ENCODE measurements around the gene NF1. TPM values are rescaled to one million over a fixed set of nuclear protein-coding genes. Genes with fewer than 3 reads are reported as not detected.
"Not testable (repeated sequence)": the region's sequence is repeated elsewhere in the genome, so short reads cannot be mapped to it uniquely, and the experiment has no call there.

Gene NF1
- polyA plus RNA-seq, 4 donors, result 38.3 to 46.2 (median 41.9) TPM

DNA sequence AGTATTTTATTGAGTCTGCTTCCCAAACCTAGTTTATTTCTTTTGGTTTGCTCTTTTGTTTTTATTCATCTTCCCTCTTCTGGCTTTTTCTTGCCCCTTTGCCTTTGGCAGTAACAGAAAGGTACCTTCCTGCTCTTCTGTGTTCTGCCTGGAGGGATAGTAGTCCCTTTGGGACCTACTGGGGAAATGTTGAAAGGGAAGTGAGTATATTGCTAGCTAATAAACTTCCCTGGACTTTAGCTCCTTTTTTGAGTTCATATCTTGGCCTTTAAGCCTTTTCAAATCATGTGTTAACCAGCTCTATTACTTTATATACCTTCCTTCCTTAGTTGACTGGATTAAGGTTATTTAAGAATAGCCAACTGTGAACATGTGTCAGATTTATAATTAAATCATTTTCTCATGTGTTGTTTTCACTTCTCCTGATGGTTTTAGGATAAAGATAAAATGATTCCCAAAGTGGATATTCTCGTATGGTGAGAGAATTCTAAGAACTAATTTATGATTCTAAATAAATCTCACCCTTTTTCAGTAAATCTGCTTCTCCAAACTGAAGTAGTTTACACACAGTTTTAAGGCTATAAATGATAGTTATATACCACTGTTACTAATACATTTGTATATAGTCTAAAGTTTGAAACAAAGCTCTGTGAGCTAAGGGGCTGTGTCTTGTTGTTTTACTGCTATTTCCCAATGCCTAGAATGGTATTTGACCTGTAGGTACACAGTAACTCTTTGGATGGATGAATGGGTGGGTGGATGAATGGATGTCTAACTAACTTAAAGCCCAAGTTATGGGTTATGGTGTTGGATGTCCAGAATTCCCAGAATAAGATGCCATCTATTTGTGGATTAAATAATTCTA, 156.6 kb downstream of the NF1 start:
- DNase-seq (ENCODE audit: low read depth in 4 of 4, low spot score in 3 of 4), result no peak

- DNase-seq (ENCODE audit: low read depth in 4 of 4, low spot score in 3 of 4), result no peak
These were observed 157.2 kb downstream of the NF1 start for GRCh38 chr17:31251970-31252328.

DNA sequence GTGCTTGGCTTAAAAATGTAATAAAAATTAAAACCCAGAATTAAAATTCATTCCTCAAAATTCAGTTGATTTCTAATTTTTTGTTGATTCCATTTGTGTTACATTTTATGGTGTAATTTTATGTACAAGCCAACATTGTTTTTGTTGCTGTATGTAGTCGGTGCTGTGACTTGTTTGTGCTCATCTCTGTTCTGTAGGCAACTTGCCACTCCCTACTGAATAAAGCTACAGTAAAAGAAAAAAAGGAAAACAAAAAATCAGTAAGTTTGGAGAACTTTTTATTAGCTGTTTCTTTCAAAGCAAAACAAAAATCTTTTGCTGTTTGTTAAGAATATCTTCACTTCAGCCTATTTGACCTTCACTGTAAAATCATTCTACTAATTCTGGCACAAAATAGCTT, 158.0 kb downstream of the NF1 start:
- DNase-seq (ENCODE audit: low read depth in 4 of 4, low spot score in 3 of 4), result no peak

DNA sequence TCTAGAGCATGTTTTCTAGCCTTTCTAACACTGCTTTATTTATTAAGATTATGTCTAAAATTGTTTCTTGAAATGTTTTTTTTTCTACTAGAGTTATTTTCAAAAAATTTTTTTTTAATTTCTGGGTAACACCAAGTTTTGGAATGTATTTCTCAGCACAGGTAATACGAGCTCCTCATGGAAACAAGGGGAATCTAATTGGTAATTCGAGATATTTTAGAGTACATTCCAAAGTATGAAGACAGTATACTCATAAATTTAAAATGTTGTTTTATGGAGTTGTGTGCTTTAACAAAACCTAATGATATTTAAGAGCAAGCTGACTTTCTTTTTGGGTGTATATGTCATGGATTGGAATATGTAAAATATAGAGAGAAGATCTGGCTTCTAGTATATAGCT, 159.9 kb downstream of the NF1 start:
- no peak for DNase-seq (ENCODE audit: low read depth in 4 of 4, low spot score in 3 of 4)

DNA sequence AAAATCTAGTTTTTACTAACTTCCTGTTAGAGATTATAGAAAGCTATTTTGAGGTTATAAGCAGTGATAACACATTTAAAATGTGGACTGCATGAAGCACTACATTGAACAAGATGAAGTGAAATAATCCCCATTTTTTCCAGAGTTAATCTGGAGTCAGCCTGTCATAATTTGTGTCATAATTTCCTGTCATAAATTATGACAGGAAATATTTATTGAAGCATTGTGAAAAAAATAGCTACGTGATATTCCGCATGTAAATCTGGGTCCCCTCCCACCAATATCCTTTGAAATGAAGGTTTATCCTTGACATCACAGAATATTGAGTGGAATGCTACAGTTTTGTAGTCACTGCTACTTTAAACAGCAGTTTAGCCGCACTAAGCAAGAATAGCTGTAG, 162.2 kb downstream of the NF1 start:
- DNase-seq (ENCODE audit: low read depth in 4 of 4, low spot score in 3 of 4), result no peak

DNA sequence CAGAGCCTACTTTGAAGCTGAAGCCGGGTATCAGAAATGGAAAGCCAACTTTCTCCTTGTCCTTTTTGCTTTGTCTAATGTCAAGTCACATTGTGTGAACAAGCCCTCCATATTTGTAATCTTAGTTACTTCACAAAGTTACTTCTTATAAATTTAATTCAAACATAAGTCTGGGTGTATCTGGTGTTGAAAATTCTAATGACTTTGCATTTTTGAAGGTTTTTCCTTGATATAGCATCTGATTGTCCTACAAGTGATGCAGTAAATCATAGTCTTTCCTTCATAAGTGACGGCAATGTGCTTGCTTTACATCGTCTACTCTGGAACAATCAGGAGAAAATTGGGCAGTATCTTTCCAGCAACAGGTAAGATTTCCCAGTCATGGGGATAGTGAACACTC, 165.4 kb downstream of the NF1 start:
- DNase-seq (ENCODE audit: low read depth in 4 of 4, low spot score in 3 of 4), result no peak

DNA sequence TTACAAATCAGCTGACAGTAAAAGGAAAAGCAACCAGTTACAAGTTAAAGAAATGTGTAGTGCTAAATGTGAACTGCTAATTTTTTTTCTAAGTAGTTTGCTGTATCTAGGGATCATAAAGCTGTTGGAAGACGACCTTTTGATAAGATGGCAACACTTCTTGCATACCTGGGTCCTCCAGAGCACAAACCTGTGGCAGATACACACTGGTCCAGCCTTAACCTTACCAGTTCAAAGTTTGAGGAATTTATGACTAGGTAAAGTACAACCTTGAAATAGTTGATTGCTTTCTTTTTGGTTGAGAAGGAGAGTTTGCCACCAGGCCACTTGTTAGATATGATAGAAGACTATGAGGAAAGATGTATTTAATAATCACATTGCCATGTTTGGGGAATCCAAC, 166.8 kb downstream of the NF1 start:
- no peak for DNase-seq (ENCODE audit: low read depth in 4 of 4, low spot score in 3 of 4)

DNA sequence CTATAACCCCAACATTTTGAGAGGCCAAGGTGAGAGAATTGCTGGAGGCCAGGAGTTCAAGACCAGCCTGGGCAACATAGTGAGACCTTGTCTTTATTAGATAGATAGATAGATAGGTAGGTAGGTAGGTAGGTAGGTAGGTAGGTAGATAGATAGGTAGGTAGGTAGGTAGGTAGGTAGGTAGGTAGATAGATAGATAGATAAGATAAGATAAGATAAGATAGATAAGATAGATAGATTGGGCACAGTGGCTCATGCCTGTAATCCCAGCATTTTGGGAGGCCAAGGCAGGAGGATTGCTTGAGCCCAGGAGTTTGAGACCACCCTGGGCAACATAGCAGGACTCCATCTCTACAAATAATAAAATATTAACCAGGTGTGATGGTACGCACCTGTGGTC, 168.1 kb downstream of the NF1 start:
- DNase-seq (ENCODE audit: low read depth in 4 of 4, low spot score in 3 of 4), result not testable (repeated sequence)

DNA sequence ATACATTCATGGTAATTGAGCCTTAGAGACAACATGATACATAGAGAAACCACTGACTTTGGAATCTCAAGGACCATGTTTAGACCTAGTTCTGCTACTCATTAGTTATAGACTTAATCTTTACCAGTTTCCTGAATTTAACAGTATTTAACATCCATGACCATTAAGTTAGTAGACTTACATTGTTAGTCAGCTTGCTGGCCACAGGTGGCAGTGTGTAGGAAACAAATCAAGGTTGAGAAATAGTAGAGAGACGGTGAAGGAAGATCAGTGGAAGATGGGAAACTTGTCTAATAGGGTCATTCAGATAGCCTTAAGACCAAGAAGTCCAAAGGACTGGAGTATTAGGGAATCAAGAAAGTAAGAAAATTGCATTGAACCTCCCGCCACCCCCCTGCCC, 171.3 kb downstream of the NF1 start:
- DNase-seq (ENCODE audit: low read depth in 4 of 4, low spot score in 3 of 4), result no peak

DNA sequence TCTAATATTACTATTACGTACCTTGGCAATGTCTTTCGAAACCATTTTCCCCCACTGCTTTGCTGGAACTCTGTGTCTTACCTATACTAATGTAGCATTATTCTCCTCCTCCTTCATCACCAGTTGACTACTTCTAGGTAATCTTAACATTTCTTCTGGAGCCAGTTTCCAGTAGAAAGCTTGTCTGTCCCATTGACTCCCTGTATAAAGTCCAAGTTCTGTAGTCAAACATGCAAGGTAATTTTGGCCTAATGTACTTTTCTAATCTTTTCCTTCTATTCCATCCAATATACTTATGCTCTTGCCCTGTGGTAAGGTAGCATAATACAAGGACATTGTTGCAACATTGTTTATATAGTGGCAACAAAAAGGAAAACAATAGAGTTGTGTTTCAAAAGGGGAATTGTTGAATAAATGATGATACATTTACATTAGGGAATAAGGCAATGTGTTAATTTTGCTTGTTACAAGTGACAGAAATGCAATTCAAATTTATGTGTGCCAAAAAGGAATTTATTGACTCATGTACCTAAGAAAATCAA, 174.3 kb downstream of the NF1 start:
- no peak for DNase-seq (ENCODE audit: low read depth in 4 of 4, low spot score in 3 of 4)

DNA sequence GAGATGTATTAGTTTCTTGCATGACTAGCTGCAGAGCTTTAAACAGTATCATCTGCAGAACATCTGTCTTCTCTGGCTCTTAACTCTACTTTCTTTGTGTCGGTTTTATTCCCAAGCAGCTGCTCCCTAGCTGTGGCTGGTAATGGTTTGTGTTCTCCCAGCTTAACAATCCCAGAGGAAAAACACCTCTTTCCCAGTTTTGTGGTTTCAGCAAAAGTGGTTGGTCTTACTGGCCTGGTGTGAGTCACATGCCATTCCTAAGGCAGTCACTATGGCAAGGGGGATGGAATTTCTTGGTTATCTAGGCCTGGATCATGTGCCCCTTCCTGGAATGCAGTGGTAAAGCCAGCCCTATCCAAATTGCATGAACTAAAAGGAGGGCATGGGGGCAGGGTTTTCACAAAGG, 174.8 kb downstream of the NF1 start:
- no peak for DNase-seq (ENCODE audit: low read depth in 4 of 4, low spot score in 3 of 4)

DNA sequence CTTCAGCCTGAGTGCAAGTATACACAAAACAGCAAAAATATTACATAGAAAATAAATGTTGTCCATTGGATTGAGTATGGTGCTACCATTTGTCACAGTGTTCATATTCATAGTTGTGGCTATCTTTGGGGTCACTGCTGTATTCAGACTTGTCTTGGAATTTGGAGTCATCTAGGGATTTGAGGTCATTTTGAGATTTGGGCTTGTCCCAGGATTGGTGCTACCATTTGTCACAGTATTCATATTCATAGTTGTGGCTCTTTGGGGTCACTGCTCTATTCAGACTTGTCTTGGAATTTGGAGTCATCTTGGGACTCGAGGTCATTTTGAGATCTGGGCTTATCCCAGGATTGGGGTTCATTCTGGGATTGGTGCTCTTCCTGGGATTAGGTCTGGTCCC, 177.5 kb downstream of the NF1 start:
- DNase-seq (ENCODE audit: low read depth in 4 of 4, low spot score in 3 of 4), result no peak

DNA sequence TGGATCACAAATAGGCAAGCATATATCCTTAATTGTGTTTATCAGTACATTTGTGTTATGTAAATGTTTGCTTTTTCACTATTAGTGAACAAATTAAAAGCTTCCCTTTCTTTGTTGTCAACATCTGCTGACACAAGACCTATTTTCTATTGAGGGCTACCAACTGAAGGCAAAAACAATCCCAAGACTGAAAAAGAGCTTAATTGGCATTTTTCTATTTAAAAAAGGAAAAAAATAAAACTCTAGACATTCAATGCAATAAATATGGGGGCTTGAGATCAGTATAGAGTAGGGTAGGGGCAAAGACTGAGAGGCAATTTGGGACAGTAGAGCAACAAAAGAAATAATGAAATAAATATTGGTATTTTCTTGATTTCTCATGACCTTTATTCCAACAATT, 178.0 kb downstream of the NF1 start:
- DNase-seq (ENCODE audit: low read depth in 4 of 4, low spot score in 3 of 4), result no peak

GRCh38 chr17:31273516-31273915, 178.7 kb downstream of the NF1 start:
- DNase-seq (ENCODE audit: low read depth in 4 of 4, low spot score in 3 of 4), result no peak

DNA sequence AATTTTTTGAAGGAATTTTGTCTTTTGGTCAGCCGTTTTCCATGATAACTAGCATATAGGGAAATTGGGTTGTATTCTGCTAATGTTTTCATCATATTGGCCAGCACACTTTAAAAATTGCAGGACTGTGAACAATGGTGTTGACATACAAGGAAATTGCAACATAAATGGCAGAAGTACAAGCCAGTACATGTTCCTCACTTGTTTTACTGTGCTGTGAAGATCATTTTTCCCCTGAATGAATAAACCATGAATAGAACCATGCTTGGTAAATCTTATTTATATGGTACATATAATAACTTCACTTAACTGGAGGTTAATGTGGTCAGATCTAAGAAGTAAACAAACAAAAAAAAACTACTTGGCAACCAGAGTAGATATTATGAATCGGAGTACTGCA, 179.5 kb downstream of the NF1 start:
- no peak for DNase-seq (ENCODE audit: low read depth in 4 of 4, low spot score in 3 of 4)

DNA sequence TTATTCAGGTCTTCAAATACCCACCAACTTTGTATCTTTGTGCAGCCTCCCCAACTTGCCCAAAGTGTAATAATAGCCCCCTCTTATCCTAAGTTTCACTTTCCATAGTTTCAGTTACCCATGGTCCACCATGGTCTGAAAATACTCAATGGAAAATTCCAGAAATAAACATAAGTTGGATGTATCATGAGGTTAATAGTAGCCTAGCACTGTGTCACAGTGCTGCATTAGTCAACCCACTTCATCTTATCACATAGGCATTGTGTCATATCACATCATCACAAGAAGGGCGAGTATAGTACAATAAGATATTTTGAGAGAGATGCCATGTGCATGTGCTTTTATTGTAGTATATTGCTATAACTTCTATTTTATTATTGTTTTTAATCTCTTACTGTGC, 180.3 kb downstream of the NF1 start:
- DNase-seq (ENCODE audit: low read depth in 4 of 4, low spot score in 3 of 4), result no peak

DNA sequence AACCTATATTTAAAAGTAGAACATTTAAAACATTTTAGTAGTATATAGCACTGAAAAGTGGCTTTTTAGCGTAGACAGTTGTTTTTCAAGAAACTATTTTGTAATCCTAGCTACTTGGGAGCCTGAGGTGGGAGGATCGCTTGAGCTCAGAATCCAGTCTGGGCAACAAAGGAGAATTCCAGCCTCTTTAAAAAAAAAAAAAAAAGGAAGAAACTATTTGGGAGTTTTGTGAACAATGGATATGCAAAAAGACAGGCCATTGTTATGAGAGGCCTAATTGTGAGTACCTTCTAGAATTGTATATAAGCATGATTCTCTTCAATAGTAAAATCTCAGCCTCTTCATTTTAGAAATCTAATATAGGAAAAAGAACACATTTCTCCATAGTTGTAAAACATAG, 184.6 kb downstream of the NF1 start:
- no peak for DNase-seq (ENCODE audit: low read depth in 4 of 4, low spot score in 3 of 4)

DNA sequence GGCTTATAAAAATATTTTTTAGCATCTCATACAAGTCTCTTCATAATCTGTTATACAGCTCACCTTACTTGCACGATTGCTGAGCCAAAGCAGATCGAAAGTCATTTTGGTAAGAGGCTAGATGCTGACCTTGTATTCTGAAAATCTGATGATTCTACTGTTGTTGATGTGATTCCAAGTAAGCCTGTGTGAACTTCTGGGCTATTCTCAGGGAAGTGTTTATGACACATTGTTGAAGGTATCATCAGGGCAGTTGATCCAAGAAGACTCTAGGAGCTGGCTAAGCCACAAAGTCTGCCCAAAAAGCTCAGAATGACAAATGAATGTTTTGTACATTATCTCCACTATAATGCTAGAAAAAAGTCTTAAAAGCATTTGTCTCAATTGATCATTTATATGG, 186.3 kb downstream of the NF1 start:
- no peak for DNase-seq (ENCODE audit: low read depth in 4 of 4, low spot score in 3 of 4)

DNA sequence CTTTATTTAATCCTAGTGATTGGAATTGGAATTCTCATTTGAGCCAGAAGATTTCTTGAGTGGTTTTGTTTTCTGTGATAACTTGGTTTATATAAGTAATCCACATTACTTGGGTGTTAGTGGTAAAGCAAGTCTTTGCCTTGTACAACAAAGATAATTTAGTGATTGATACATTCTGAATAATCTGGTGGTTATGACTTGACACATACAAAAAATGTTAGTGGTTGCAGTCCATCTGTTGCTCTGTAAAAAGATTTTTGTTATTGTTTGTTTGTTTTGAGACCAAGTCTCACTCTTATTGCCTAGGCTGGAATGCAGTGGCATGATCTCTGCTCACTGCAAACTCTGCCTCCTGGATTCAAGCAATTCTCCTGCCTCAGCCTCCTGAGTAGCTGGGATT, 189.1 kb downstream of the NF1 start:
- DNase-seq (ENCODE audit: low read depth in 4 of 4, low spot score in 3 of 4), result no peak

- no peak for DNase-seq (ENCODE audit: low read depth in 4 of 4, low spot score in 3 of 4)
These were observed 191.8 kb downstream of the NF1 start for GRCh38 chr17:31286587-31286986.

- not testable (repeated sequence) for DNase-seq (ENCODE audit: low read depth in 4 of 4, low spot score in 3 of 4)
These were observed 193.2 kb downstream of the NF1 start for GRCh38 chr17:31287932-31288331.

DNA sequence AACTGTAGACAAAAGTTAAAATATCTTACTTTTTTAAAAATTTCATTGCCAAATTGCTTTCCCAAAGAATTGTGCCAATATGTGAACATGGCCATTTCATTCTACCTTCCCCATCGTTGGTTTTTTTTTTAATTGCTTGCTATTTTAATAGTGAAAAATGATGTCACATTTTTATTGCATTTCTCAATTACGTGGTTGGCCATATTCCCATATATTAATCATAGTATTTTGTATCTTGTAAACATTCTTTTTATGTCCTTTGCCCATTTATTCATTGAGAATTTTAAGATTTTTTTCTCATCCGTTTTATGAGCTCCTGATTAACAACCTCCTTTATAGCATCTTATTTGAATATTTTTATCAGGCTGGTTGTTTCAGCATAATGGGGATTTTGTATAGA, 195.0 kb downstream of the NF1 start:
- no peak for DNase-seq (ENCODE audit: low read depth in 4 of 4, low spot score in 3 of 4)

- DNase-seq (ENCODE audit: low read depth in 4 of 4, low spot score in 3 of 4), result no peak
These were observed 197.0 kb downstream of the NF1 start for GRCh38 chr17:31291820-31292219.
